ENCODE data around the gene ST3GAL2.

DNA sequence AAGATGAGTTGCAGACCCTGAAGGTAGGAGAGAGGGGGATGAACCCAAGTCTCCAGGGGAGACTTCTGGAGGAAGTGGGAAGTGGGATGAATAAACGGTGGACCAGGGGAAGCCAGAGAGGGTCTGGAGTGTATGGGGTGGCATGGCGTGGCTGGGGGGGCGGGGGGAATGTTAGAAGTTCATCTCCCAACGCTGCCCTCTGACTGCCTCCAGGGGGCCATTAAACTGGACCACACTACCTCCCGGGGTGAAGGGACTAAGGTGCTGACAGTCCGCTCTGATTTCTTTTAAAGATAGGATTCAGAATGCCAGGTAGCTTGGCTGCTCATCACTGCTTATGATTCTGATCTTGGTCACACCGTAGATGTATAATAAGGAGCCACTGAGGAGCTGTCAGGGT lies 21.2 kb downstream of the ST3GAL2 start:
- TF ChIP-seq POLR2AphosphoS5 (IDR thresholded peaks at IDR 0.05; ENCODE audit: low read depth, low read length) (no peak), POLR2A (IDR thresholded peaks at IDR 0.05; ENCODE audit: low read depth, low read length) (no peak)
